Neural cell (in vitro differentiated cells): Measurements from ENCODE around the gene DDX41. TPM values are rescaled to one million over a fixed set of nuclear protein-coding genes. Genes with fewer than 3 reads are reported as not detected.

Source experiments
- H2AFZ ChIP-seq: fragments of 200-600, 300-800 bp; sonication (generic), shearing (Covaris generic); 2 replicates; pipeline ENCODE4 v1.6.0; 2014; ENCODE audit warnings: low read depth, mild to moderate bottlenecking, antibody characterized with exemption, low read length, moderate library complexity
- H3F3A ChIP-seq: fragments of 200-600 bp; shearing (Covaris generic); 2 replicates; pipeline ENCODE4 v1.6.1; 2016; ENCODE audit warnings: mild to moderate bottlenecking, moderate library complexity, mixed read lengths, antibody characterized with exemption, low read length; ENCODE audit not compliant: insufficient read depth, poor library complexity, severe bottlenecking
- H3K27ac ChIP-seq: fragments of 200-600, 300-800 bp; sonication (generic), shearing (Covaris generic); 2 replicates; pipeline ENCODE4 v1.5.1; 2014; ENCODE audit warnings: mild to moderate bottlenecking, low read length, moderate library complexity
- H3K27me3 ChIP-seq: fragments of 300-800, 200-600 bp; sonication (generic), shearing (Covaris generic); 2 replicates; pipeline ENCODE4 v1.6.0; 2014; ENCODE audit warnings: mild to moderate bottlenecking, low read depth, low read length, moderate library complexity; ENCODE audit not compliant: insufficient read depth
- H3K36me3 ChIP-seq: fragments of 300-800, 200-600 bp; sonication (generic), shearing (Covaris generic); 2 replicates; pipeline ENCODE4 v1.5.1; 2014; ENCODE audit warnings: mild to moderate bottlenecking, antibody characterized with exemption, low read length, moderate library complexity; ENCODE audit not compliant: insufficient read depth
- H3K4me2 ChIP-seq: fragments of 300-800, 200-600 bp; sonication (generic), shearing (Covaris generic); 2 replicates; pipeline ENCODE4 v1.6.0; 2014; ENCODE audit warnings: mild to moderate bottlenecking, low read length
- H3K4me3 ChIP-seq: fragments of 300-800, 200-600 bp; sonication (generic), shearing (Covaris generic); 2 replicates; pipeline ENCODE4 v1.5.1; 2014; ENCODE audit warnings: mild to moderate bottlenecking, low read length, moderate library complexity
- H3K79me2 ChIP-seq: fragments of 200-600 bp; shearing (Covaris generic); replicated peaks from 2 replicates; pipeline ENCODE4 v1.6.0; 2014; ENCODE audit warnings: mild to moderate bottlenecking, low read length, moderate library complexity; ENCODE audit not compliant: insufficient read depth
- H3K9ac ChIP-seq: fragments of 300-800, 200-600 bp; sonication (generic), shearing (Covaris generic); 2 replicates; pipeline ENCODE4 v1.6.1; 2016; ENCODE audit warnings: mild to moderate bottlenecking, low read length, mixed read lengths
- H3K9me2 ChIP-seq: fragments of 200-600 bp; shearing (Covaris generic); 2 replicates; pipeline ENCODE4 v1.6.1; 2016; ENCODE audit warnings: mild to moderate bottlenecking, low read length, mixed read lengths; ENCODE audit not compliant: insufficient read depth
- H3K9me3 ChIP-seq: fragments of 200-600, 300-800 bp; sonication (generic), shearing (Covaris generic); 2 replicates; pipeline ENCODE4 v1.6.1; 2016; ENCODE audit warnings: mild to moderate bottlenecking, mixed run types, low read length, moderate library complexity, mixed read lengths
- H4K20me1 ChIP-seq: fragments of 200-600 bp; shearing (Covaris generic); 2 replicates; pipeline ENCODE4 v1.6.1; 2016; ENCODE audit warnings: mild to moderate bottlenecking, mixed run types; ENCODE audit not compliant: insufficient read depth
- EP300 ChIP-seq: fragments of 450-650 bp; conservative IDR thresholded peaks from 2 replicates; pipeline ENCODE4 v1.6.1; 2014; ENCODE audit warnings: antibody characterized with exemption, mild to moderate bottlenecking, moderate library complexity; ENCODE audit not compliant: poor library complexity, severe bottlenecking
- EZH2 ChIP-seq: fragments of 200-600, 300-800 bp; shearing (Covaris generic), sonication (generic); IDR thresholded peaks from 2 replicates; pipeline ENCODE4 v1.6.1; 2014; ENCODE audit warnings: antibody characterized with exemption, low read length, borderline replicate concordance, mild to moderate bottlenecking; ENCODE audit not compliant: insufficient read depth, poor library complexity, severe bottlenecking
- MXI1 ChIP-seq: fragments of 450-650 bp; conservative IDR thresholded peaks from 2 replicates; pipeline ENCODE4 v1.6.1; 2014; ENCODE audit warnings: antibody characterized with exemption, mild to moderate bottlenecking; ENCODE audit not compliant: poor library complexity, severe bottlenecking
- POLR2AphosphoS5 ChIP-seq: IDR thresholded peaks from 2 replicates; pipeline ENCODE4 v1.6.1; 2012
- RAD21 ChIP-seq: fragments of 450-650 bp; conservative IDR thresholded peaks from 2 replicates; pipeline ENCODE4 v1.6.1; 2014; ENCODE audit warnings: antibody characterized with exemption, mild to moderate bottlenecking, moderate library complexity
- SMC3 ChIP-seq: fragments of 450-650 bp; conservative IDR thresholded peaks from 2 replicates; pipeline ENCODE4 v1.6.1; 2014; ENCODE audit warnings: antibody characterized with exemption, mild to moderate bottlenecking, moderate library complexity; ENCODE audit not compliant: poor library complexity
- TAF1 ChIP-seq: IDR thresholded peaks from 2 replicates; pipeline ENCODE4 v1.6.1; 2012; ENCODE audit warnings: low read depth
- polyA minus RNA-seq: library from RNA; depleted of rRNA, polyadenylated mRNA; stranded (reverse); fragments of >200 nt; gene quantifications from 2 replicates; pipeline ENCODE4 v1.2.3, GENCODE V29; 2014
- polyA plus RNA-seq: library from polyadenylated mRNA; depleted of rRNA; stranded (reverse); fragments of >200 nt; gene quantifications from 2 replicates; pipeline ENCODE4 v1.2.3, GENCODE V29; 2014
- TF ChIP-seq, protein P1 (sequence below): IDR thresholded peaks from 2 replicates; pipeline ENCODE4 v1.6.1; 2012; ENCODE audit warnings: borderline replicate concordance
- TF ChIP-seq, protein P2 (sequence below): fragments of 450-650 bp; IDR thresholded peaks from 2 replicates; pipeline ENCODE4 v1.5.1; 2014; ENCODE audit warnings: antibody characterized with exemption, mild to moderate bottlenecking, moderate library complexity; ENCODE audit not compliant: poor library complexity, severe bottlenecking

The DDX41 gene
- polyA plus RNA-seq (113 and 212 TPM in 2 replicates), polyA minus RNA-seq (84.0 and 87.1 TPM in 2 replicates)

DNA sequence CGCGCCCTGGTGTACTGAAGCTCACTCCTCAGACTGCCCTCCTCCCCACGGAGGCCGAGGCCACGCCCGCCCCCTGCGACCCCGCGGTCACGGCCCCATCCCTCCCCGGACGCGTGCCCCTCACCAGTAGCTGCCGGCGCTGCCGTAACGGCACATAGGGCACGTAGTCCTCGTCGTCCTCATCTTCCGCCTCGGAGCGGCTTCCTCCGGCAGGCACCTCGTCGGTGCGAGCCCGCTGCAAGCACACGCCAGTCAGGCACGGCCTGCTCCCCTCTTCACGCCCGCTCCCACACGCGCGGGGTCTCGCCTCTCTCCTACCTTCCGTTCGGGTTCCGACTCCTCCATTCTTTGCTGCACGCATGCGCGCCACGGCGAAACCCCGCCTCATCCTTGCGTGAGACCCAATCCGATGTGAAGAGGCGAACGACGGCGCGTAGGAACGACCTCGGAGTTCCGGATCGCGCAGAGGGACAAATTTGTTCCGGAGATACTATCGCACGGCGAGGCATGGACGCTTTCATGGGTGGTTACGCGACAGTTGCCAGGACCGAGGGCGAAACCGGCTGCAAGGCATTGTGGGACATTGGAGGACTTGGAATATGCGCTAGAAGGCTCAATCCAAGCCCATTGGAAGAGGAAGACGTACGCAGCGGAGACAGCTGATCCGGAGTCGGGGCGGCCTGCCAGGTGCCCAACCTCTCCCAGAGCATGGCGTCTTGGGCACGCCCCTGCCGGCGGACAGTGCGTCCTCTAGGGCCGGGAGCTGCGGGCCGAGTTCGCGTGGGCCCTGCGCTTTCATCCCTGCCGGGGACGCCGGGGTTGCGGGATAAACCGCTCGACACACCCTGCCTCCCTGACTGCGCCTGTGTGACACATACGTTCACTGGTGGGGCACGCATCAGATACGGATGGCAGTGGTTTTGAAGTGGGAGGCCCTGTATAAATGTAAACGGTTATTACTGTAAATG is at the start of gene DDX41:
TSS of gene DDX41 (minus strand) at position 361 of the 968 bp plus-strand sequence. CDS start at position 345, 16 bp downstream.
- H3K27ac ChIP-seq: peak within 1 kb of the TSS; percentile 88
- peak within 1 kb of the TSS; percentile 62 for H2AFZ ChIP-seq
- H3F3A ChIP-seq: no peaks in the 10 kb centered on the region

DNA sequence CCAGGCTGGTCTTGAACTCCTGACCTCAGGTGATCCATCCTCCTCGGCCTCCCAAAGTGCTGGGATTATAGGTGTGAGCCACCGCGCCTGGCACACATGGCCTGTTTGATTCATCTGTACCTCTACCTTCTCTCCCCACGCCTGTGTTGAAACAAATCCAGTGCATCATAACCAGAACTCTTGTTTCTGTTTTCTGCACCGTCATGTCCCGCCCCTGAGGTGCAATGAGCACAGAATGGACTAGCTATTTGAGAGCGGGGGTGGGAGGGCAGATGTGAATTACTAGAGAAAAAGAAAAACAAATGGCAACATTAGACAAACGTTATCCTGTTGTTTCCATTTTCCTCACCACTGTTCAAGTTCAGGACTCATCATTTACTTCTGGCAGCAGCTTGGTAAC is 48.3 kb upstream of the DDX41 start:
- Histone ChIP-seq H3K4me3 (no peak overlapping the region), H4K20me1 (no peaks in the 10 kb centered on the region), H3K4me2 (no peak overlapping the region), H3K79me2 (no peaks in the 10 kb centered on the region), H3F3A (no peaks in the 10 kb centered on the region), H3K9ac (no peak overlapping the region), H2AFZ (no peak overlapping the region), H3K27ac (no peak overlapping the region), H3K36me3 (no peaks in the 10 kb centered on the region), H3K9me3 (no peaks in the 10 kb centered on the region), H3K9me2 (no peaks in the 10 kb centered on the region), H3K27me3 (no peaks in the 10 kb centered on the region)
- TF ChIP-seq, protein P1, sequence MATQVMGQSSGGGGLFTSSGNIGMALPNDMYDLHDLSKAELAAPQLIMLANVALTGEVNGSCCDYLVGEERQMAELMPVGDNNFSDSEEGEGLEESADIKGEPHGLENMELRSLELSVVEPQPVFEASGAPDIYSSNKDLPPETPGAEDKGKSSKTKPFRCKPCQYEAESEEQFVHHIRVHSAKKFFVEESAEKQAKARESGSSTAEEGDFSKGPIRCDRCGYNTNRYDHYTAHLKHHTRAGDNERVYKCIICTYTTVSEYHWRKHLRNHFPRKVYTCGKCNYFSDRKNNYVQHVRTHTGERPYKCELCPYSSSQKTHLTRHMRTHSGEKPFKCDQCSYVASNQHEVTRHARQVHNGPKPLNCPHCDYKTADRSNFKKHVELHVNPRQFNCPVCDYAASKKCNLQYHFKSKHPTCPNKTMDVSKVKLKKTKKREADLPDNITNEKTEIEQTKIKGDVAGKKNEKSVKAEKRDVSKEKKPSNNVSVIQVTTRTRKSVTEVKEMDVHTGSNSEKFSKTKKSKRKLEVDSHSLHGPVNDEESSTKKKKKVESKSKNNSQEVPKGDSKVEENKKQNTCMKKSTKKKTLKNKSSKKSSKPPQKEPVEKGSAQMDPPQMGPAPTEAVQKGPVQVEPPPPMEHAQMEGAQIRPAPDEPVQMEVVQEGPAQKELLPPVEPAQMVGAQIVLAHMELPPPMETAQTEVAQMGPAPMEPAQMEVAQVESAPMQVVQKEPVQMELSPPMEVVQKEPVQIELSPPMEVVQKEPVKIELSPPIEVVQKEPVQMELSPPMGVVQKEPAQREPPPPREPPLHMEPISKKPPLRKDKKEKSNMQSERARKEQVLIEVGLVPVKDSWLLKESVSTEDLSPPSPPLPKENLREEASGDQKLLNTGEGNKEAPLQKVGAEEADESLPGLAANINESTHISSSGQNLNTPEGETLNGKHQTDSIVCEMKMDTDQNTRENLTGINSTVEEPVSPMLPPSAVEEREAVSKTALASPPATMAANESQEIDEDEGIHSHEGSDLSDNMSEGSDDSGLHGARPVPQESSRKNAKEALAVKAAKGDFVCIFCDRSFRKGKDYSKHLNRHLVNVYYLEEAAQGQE: no peak
- no peak for TF ChIP-seq EZH2
- no peak for TF ChIP-seq POLR2AphosphoS5
- TF ChIP-seq, protein P2, sequence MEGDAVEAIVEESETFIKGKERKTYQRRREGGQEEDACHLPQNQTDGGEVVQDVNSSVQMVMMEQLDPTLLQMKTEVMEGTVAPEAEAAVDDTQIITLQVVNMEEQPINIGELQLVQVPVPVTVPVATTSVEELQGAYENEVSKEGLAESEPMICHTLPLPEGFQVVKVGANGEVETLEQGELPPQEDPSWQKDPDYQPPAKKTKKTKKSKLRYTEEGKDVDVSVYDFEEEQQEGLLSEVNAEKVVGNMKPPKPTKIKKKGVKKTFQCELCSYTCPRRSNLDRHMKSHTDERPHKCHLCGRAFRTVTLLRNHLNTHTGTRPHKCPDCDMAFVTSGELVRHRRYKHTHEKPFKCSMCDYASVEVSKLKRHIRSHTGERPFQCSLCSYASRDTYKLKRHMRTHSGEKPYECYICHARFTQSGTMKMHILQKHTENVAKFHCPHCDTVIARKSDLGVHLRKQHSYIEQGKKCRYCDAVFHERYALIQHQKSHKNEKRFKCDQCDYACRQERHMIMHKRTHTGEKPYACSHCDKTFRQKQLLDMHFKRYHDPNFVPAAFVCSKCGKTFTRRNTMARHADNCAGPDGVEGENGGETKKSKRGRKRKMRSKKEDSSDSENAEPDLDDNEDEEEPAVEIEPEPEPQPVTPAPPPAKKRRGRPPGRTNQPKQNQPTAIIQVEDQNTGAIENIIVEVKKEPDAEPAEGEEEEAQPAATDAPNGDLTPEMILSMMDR: no peak
- no peak for TF ChIP-seq TAF1
- no peak for TF ChIP-seq RAD21
- TF ChIP-seq EP300: no peak
- no peak for TF ChIP-seq MXI1

More for the DNA sequence above, at the start of gene DDX41:
- TF ChIP-seq TAF1 (peak; percentile 70), EZH2 (no peak), POLR2AphosphoS5 (peak; percentile 88), RAD21 (peak; percentile 24), SMC3 (peak; percentile 37), MXI1 (peak; percentile 96), EP300 (peak; percentile 80)
- TF ChIP-seq, protein P2: no peak
- TF ChIP-seq, protein P1: peak; percentile 56
- H3K9me3 ChIP-seq: no peaks in the 10 kb centered on the region
- no peaks in the 10 kb centered on the region for H4K20me1 ChIP-seq
- H3K4me3 ChIP-seq: peak within 1 kb of the TSS; percentile 80
- H3K9ac ChIP-seq: peak within 1 kb of the TSS; percentile 80
- no peaks in the 10 kb centered on the region for H3K27me3 ChIP-seq
- peaks cover 11% of the 10 kb centered on the region for H3K79me2 ChIP-seq
- H3K9me2 ChIP-seq: no peaks in the 10 kb centered on the region
- peaks cover 4% of the 10 kb centered on the region for H3K36me3 ChIP-seq
- peak within 1 kb of the TSS; percentile 84 for H3K4me2 ChIP-seq
